ENCODE data around the gene COL21A1.

COL21A1 gene

DNA sequence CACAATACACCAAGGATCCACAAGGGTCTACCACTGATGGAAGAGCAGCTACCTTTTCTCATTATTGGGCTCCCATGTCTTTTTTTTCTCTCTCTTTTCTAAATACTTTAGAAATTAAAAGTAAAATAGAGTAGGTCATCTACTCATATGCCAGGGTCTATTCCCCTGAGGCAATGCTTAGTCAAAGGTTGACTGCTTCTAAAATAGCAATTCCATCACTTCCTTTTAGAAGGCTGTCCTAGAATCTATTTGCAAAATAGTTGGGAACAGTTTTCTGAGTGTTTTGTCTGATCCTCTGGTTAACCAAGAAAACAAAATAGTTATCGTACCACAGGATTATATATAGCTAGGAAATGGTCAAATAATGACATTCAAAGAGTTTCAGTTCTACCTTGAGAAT lies 174.1 kb downstream of the COL21A1 start:
- TF ChIP-seq, protein P1, sequence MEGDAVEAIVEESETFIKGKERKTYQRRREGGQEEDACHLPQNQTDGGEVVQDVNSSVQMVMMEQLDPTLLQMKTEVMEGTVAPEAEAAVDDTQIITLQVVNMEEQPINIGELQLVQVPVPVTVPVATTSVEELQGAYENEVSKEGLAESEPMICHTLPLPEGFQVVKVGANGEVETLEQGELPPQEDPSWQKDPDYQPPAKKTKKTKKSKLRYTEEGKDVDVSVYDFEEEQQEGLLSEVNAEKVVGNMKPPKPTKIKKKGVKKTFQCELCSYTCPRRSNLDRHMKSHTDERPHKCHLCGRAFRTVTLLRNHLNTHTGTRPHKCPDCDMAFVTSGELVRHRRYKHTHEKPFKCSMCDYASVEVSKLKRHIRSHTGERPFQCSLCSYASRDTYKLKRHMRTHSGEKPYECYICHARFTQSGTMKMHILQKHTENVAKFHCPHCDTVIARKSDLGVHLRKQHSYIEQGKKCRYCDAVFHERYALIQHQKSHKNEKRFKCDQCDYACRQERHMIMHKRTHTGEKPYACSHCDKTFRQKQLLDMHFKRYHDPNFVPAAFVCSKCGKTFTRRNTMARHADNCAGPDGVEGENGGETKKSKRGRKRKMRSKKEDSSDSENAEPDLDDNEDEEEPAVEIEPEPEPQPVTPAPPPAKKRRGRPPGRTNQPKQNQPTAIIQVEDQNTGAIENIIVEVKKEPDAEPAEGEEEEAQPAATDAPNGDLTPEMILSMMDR (conservative IDR thresholded peaks at IDR 0.05): no peak
- TF ChIP-seq ZFX (IDR thresholded peaks at IDR 0.05): no peak
- H3K27ac ChIP-seq: no peak overlapping the region

DNA sequence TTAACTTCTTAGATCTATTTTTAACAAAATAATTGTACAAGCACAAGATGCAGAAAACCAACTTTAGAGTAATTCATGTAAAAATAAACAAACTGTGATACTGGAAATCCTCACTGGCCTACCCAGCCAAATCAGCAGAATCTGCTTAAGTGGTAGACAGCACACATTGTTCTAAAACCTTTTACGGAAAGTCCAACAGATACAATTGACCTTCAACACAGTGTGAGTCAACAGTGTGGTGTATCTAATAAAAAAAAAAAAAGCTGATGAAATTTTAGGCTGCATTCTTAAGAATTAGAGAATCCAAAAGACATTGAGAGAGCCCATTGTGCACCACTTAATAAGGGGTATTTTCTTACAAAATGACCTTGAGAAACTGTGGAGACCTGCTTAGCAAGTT lies 174.5 kb downstream of the COL21A1 start:
- no peak overlapping the region for H3K27ac ChIP-seq

DNA sequence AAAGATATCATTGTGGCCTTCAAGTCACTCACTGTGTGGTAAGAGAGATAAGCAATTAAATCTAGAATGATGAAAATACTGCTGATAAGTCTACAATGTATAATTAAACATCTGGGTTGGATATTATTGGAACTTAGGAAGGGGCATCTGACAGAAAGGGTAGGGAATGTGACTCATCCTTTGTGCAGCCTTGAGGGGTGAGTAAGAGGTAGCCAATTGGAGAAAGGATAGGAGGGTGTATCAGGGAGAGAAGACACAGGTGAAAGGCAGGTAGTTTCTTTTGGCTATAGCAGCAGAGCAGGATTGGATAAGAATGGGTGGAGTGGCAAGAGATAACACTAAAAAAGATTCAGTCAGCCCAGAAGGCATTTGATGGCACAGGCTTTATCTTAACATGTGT lies 182.0 kb downstream of the COL21A1 start:
- no peak overlapping the region for H3K27ac ChIP-seq
- TF ChIP-seq, protein P1 (conservative IDR thresholded peaks at IDR 0.05): no peak
- TF ChIP-seq ZFX (IDR thresholded peaks at IDR 0.05): no peak

More for the DNA sequence above, 174.5 kb downstream of the COL21A1 start:
- TF ChIP-seq, protein P1 (conservative IDR thresholded peaks at IDR 0.05): no peak
- no peak for TF ChIP-seq ZFX (IDR thresholded peaks at IDR 0.05)

DNA sequence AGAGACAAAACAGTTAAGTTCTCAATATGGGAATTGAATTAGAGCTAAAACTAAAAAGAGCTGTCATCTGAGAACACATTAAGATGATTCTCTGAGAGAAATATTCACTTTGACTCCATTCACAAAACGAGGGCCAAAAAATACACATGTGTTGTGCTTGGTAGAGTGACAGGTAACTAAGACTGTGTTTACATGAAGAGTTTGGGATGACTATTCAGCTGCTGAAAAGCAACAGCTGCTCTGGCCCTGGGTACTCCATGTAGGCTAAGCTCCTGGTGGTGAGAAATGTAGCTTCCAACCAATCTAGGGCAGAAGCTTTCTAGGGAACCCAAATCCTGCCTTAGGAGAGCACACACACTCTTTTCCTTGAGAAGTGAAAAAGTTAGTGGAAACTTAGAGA lies 184.5 kb downstream of the COL21A1 start:
- no peak overlapping the region for H3K27ac ChIP-seq
- TF ChIP-seq ZFX (IDR thresholded peaks at IDR 0.05): no peak

DNA sequence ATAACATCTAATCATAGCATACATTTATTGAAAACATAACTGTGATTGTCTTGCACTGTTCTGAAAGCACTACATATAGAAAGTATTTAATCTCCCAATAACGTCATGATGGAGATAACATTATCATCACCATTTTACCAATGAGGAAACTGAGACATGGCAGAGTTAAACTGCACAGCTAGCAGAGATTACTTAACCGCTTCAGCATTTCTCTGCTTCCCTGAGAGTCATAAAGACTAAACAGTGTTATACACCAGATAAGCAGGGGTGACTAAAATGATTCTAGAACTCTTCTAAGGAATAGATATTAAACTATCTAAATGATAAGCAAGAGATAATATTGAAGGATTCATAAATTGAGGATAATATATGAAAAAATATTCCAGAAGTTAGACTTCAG lies 188.7 kb downstream of the COL21A1 start:
- TF ChIP-seq ZFX (IDR thresholded peaks at IDR 0.05): no peak
- TF ChIP-seq, protein P1 (conservative IDR thresholded peaks at IDR 0.05): no peak
- no peak overlapping the region for H3K27ac ChIP-seq

DNA sequence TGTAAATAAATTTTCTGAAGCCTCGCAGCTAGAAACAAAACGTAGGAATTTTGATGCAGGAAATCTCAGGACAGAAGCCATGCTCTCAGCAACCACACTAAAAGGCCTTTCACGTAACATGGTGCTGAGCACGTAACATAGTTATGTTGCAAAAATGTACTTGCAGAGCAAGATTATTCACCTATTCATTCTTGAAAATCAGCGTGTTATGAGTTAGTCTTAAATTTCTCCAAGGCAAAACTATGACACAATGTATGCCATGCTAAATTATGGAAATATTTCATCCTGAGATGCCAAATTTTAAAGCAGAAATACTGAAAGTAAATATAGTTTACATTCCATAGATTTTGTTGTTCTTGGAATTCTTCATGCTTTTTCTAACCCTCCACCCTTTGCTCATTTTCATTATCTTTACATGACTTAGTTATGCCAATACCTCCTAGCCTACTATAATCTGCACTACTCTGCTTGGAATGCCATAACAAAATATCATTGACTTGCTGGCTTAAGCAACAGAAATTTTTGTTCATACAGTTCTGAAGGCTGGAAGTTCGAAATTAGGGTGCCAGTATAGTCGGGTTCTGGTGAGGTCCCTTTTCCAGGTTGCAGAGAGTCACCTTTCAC lies 192.2 kb downstream of the COL21A1 start:
- TF ChIP-seq, protein P1 (conservative IDR thresholded peaks at IDR 0.05): no peak
- no peak for TF ChIP-seq ZFX (IDR thresholded peaks at IDR 0.05)
- no peak overlapping the region for H3K27ac ChIP-seq

DNA sequence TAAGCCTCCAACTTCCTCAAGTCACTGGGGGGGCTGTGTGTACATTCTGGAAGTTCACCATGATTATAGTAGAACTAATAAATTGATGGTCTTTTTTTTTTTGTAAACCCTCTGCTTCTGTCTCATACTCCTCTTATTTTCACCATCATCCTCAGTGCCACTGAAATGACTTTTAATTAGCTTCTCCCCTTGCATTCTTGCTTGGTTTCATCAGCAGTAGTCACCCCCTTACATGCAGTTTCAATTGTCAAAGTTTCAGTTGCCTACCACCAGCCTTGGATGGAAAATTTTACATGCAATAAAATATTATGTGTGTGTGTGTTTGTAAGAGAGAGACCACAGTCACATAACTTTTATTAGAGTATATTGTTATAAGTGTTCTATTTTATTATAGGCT lies 196.2 kb downstream of the COL21A1 start:
- no peak overlapping the region for H3K27ac ChIP-seq
- no peak for TF ChIP-seq ZFX (IDR thresholded peaks at IDR 0.05)
- TF ChIP-seq, protein P1 (conservative IDR thresholded peaks at IDR 0.05): no peak

DNA sequence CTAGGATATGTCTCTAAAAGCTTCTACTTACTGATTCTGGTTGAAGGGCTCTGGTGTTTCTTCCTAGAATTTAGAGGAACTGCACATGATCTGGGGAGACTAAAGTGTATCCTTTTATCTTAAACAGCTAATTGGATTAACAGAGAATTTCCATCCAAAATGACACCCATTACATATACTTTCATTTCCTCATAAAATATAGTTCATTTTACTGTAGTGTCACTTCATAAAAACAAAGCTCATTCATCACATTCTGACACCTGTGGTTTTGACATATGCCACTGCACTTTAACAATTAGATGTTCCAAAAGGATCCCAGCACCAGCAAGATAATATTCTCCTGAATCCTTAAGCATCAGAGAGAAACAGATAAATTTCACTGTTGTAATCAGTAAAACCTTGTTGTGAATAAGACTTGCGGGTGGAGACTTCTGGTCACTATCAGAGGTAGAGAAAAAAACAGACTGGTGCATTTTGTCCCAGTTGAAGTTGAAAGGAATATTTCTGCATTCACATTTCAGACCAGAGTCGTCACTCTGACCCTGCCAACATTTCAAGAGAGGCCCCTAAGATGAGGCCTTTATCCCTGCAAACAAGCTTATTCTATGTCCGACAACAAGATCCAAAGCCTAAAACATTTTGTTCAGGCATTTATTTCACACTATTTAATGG lies 196.7 kb downstream of the COL21A1 start:
- TF ChIP-seq, protein P1 (conservative IDR thresholded peaks at IDR 0.05): no peak
- no peak for TF ChIP-seq ZFX (IDR thresholded peaks at IDR 0.05)
- H3K27ac ChIP-seq: no peak overlapping the region

All from C4-2B (cell line).